Thoracic aorta (tissue), 2 donors: ENCODE measurements around the gene LHPP. TPM values are rescaled to one million over a fixed set of nuclear protein-coding genes. Genes with fewer than 3 reads are reported as not detected.

ENCODE experiments used
- ATAC-seq: fragments of 150-250 bp; one replicate; pipeline ENCODE4 v1.8.0; 2017; ENCODE audit warnings: low read depth; ENCODE audit not compliant: insufficient number of reproducible peaks, low FRiP score
- DNase-seq: peaks from one replicate; pipeline ENCODE4 v3.0.0-alpha.2; 2020; ENCODE audit warnings: low spot score
- H3K27ac ChIP-seq, 2 donors: fragments of 200-600 bp; sonication (generic); 1 replicate in 1 of 2; 2 replicates in 1 of 2; pipeline ENCODE4 v1.5.1; 2016; ENCODE audit warnings: mild to moderate bottlenecking in 2 of 2, moderate library complexity in 2 of 2
- H3K27me3 ChIP-seq: fragments of 200-600 bp; sonication (generic); replicated peaks from 2 replicates; pipeline ENCODE4 v1.6.0; 2016; ENCODE audit warnings: mild to moderate bottlenecking; ENCODE audit not compliant: insufficient read depth
- H3K36me3 ChIP-seq: fragments of 200-600 bp; sonication (generic); one replicate; pipeline ENCODE4 v1.5.1; 2016
- H3K4me1 ChIP-seq, 2 donors: fragments of 200-600 bp; sonication (generic); 1 replicate in 1 of 2; 2 replicates in 1 of 2; pipeline versions ENCODE4 v1.5.1 to v1.6.0; 2016; ENCODE audit warnings: low read depth in 2 of 2, mild to moderate bottlenecking in 1 of 2; ENCODE audit not compliant: control insufficient read depth in 1 of 2
- H3K4me3 ChIP-seq: fragments of 200-600 bp; sonication (generic); 2 replicates; pipeline ENCODE4 v1.5.1; 2016; ENCODE audit warnings: mild to moderate bottlenecking
- H3K9me3 ChIP-seq: fragments of 200-600 bp; sonication (generic); 2 replicates; pipeline ENCODE4 v1.5.1; 2016
- CTCF ChIP-seq: fragments of 200-600 bp; sonication (generic); IDR thresholded peaks from one replicate; pipeline ENCODE4 v1.5.1; 2019; ENCODE audit warnings: antibody characterized with exemption
- total RNA-seq, 2 donors: library from RNA; depleted of rRNA; stranded (reverse); fragments of >200 nt; gene quantifications; one replicate each; pipeline versions ENCODE4 v1.1.0 to v1.2.3, GENCODE V29; 2016

LHPP gene
- total RNA-seq, 2 donors from 2014 or later: 7.2 to 24.1 TPM

- Histone ChIP-seq H3K27ac (peak overlapping the region; percentile 68 to 85), H3K9me3 (no peaks in the 10 kb centered on the region), H3K4me1 (peaks cover 19 to 27% of the 10 kb centered on the region in 2 donors), H3K4me3 (peak overlapping the region; percentile 32), H3K36me3 (no peaks in the 10 kb centered on the region), H3K27me3 (no peaks in the 10 kb centered on the region)
- ATAC-seq (peak; percentile 73), DNase-seq (peak; percentile 71)
- TF ChIP-seq CTCF: no peak
These were observed 98.9 kb downstream of the LHPP start for GRCh38 chr10:124560377-124561105.

DNA sequence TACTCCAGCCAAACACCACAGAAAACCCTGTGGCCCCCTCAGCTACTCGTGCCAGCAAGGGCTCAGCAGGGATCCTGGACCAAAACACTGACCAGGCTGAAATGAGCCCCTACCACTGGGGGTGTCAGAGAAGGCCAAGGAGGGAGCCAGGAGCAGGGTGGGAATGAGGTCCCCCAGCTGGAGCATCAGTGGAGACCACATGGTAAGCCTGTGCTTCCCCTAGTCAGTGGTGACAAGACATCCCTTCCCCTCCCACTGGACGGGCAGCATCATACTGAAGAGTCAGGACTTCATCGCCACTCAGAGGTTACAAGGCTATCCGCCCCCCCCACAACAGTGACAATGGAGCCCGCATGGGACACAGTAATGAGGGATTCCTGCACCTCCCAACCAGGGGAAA, 99.6 kb downstream of the LHPP start:
- H3K27me3 ChIP-seq: no peaks in the 10 kb centered on the region
- H3K27ac ChIP-seq: peak overlapping the region; percentile 59 to 68
- no peaks in the 10 kb centered on the region for H3K36me3 ChIP-seq
- no peak for ATAC-seq
- H3K4me3 ChIP-seq: no peak overlapping the region
- TF ChIP-seq CTCF: no peak
- peaks cover 19 to 27% of the 10 kb centered on the region in 2 donors for H3K4me1 ChIP-seq
- no peak for DNase-seq
- no peaks in the 10 kb centered on the region for H3K9me3 ChIP-seq

DNA sequence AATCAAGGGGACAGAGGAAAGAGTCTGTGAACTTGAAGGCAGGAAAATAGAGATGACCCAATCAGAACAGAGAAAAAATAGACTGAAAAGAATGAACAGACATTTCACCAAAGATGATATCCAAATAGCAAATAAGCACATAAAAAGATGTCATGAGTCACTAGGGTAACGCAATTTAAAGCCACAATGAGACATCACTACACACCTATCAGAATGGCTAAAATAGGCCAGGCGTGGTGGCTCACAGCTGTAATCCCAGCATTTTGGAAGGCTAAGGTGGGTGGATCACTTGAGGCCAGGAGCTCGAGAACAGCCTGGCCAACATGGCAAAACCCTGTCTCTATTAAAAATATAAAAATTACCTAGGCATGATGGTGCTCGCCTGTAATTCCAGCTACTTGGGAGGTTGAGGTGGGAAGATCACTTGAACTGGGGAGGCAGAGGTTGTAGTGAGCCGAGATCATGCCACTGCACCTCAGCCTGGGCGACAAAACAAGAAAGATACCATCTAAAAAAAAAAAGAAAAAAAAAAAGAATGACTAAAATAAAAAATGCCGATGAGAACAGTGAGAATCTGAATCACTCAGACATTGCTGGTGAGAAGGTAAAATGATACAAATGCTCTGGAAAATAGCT, 100.9 kb downstream of the LHPP start:
- Histone ChIP-seq H3K27ac (no peak overlapping the region), H3K27me3 (no peaks in the 10 kb centered on the region), H3K4me3 (no peak overlapping the region), H3K36me3 (no peaks in the 10 kb centered on the region), H3K4me1 (peaks cover 19 to 27% of the 10 kb centered on the region in 2 donors), H3K9me3 (no peaks in the 10 kb centered on the region)
- TF ChIP-seq CTCF: no peak
- DNase-seq (no peak), ATAC-seq (no peak)

- DNase-seq: no peak
- Histone ChIP-seq H3K9me3 (no peaks in the 10 kb centered on the region), H3K36me3 (no peaks in the 10 kb centered on the region), H3K4me3 (no peak overlapping the region), H3K27me3 (no peaks in the 10 kb centered on the region), H3K4me1 (peaks cover 19 to 27% of the 10 kb centered on the region in 2 donors), H3K27ac (no peak overlapping the region)
- no peak for ATAC-seq
- no peak for TF ChIP-seq CTCF
These were observed 101.9 kb downstream of the LHPP start for GRCh38 chr10:124563320-124564040.

- H3K27ac ChIP-seq: no peak overlapping the region
- ATAC-seq (no peak), DNase-seq (no peak)
- no peak overlapping the region for H3K4me3 ChIP-seq
- no peak for TF ChIP-seq CTCF
- no peaks in the 10 kb centered on the region for H3K9me3 ChIP-seq
- H3K4me1 ChIP-seq: peaks cover 13 to 15% of the 10 kb centered on the region in 2 donors
- no peaks in the 10 kb centered on the region for H3K27me3 ChIP-seq
- H3K36me3 ChIP-seq: no peaks in the 10 kb centered on the region
These were observed 103.3 kb downstream of the LHPP start for GRCh38 chr10:124564881-124565280.
